Keratinocyte (primary cell): ENCODE data around the gene FBXL14. TPM values are rescaled to one million over a fixed set of nuclear protein-coding genes. Genes with fewer than 3 reads are reported as not detected.
A peak's percentile ranks its signal among the peaks of the same experiment; 100 is the strongest.

Experiments used
- DNase-seq: peaks from one replicate; pipeline ENCODE4 v3.0.0-alpha.2; 2011; ENCODE audit warnings: low read depth, missing footprints, low spot score
- FAIRE-seq: peaks from 2 replicates; lab custom pipeline; 2011; peaks lifted over from hg19 to GRCh38; lab: Jason Lieb, UNC
- H2AFZ ChIP-seq: 2 replicates; pipeline ENCODE4 v1.6.0; 2012; ENCODE audit warnings: low read length, control low read depth, inconsistent platforms; ENCODE audit not compliant: control insufficient read depth
- H3K27ac ChIP-seq: 2 replicates; pipeline ENCODE4 v1.5.1; 2011; ENCODE audit warnings: low read length; ENCODE audit not compliant: control insufficient read depth, insufficient read depth
- H3K27me3 ChIP-seq: 3 replicates; pipeline ENCODE4 v1.6.0; 2011; ENCODE audit warnings: low read length; ENCODE audit not compliant: control insufficient read depth, insufficient read depth; ENCODE audit errors: extremely low read depth
- H3K36me3 ChIP-seq, 2 experiments: 2 replicates in 1 of 2; 3 replicates in 1 of 2; pipeline ENCODE4 v1.5.1; 2011; ENCODE audit warnings: low read length in 2 of 2, mild to moderate bottlenecking in 1 of 2; ENCODE audit not compliant: control insufficient read depth in 2 of 2, insufficient read depth in 2 of 2; ENCODE audit errors: extremely low read depth in 1 of 2
- H3K4me1 ChIP-seq: 3 replicates; pipeline ENCODE4 v1.5.1; 2011; ENCODE audit warnings: low read length; ENCODE audit not compliant: control insufficient read depth, insufficient read depth; ENCODE audit errors: extremely low read depth
- H3K4me2 ChIP-seq: 3 replicates; pipeline ENCODE4 v1.6.0; 2011; ENCODE audit warnings: low read depth, low read length; ENCODE audit not compliant: control insufficient read depth, insufficient read depth; ENCODE audit errors: extremely low read depth
- H3K4me3 ChIP-seq, 3 experiments: fragments of 200-600 bp in 1 of 3; sonication (generic) in 1 of 3; 2 replicates in 2 of 3; 3 replicates in 1 of 3; pipeline ENCODE4 v1.5.1; 2011 to 2016; ENCODE audit warnings: low read length in 3 of 3, mild to moderate bottlenecking in 3 of 3, control low read depth in 2 of 3, inconsistent platforms in 1 of 3, low read depth in 1 of 3, mixed read lengths in 1 of 3, mixed run types in 1 of 3, moderate library complexity in 1 of 3; ENCODE audit not compliant: control insufficient read depth in 2 of 3, insufficient read depth in 2 of 3; ENCODE audit errors: extremely low read depth in 1 of 3
- H3K79me2 ChIP-seq: 2 replicates; pipeline ENCODE4 v1.6.0; 2012; ENCODE audit warnings: low read length; ENCODE audit not compliant: control insufficient read depth, insufficient read depth
- H3K9ac ChIP-seq: 3 replicates; pipeline ENCODE4 v1.6.0; 2011; ENCODE audit warnings: low read length; ENCODE audit not compliant: control insufficient read depth, insufficient read depth; ENCODE audit errors: extremely low read depth
- H3K9me1 ChIP-seq: 3 replicates; pipeline ENCODE4 v1.6.0; 2011; ENCODE audit warnings: low read length; ENCODE audit not compliant: control insufficient read depth, insufficient read depth; ENCODE audit errors: extremely low read depth
- H3K9me3 ChIP-seq: 2 replicates; pipeline ENCODE4 v1.5.1; 2012; ENCODE audit warnings: low read depth, low read length; ENCODE audit not compliant: control insufficient read depth
- H4K20me1 ChIP-seq: 3 replicates; pipeline ENCODE4 v1.6.0; 2011; ENCODE audit warnings: low read length; ENCODE audit not compliant: control insufficient read depth, insufficient read depth; ENCODE audit errors: extremely low read depth
- EZH2 ChIP-seq: IDR thresholded peaks from one replicate; pipeline ENCODE4 v1.6.1; 2012; ENCODE audit warnings: inconsistent platforms, mild to moderate bottlenecking, low read length, moderate library complexity
- dilution Hi-C: fragments of 300-500 bp; cut with MboI; formaldehyde crosslinking; loops from one replicate; pipeline ENCODE4 v1.7.0; 2020; ENCODE audit warnings: low sequenced_read_pairs; ENCODE audit not compliant: extremely low pct_ligation_motif_present
- polyA plus RNA-seq, 5 experiments: library from polyadenylated mRNA; depleted of rRNA in 3 of 5; stranded (reverse) in 3 of 5; stranded (forward) in 1 of 5; unstranded in 1 of 5; fragments of >200 nt; gene quantifications; 1 replicate in 1 of 5; 2 replicates in 3 of 5; 3 replicates in 1 of 5; pipeline versions ENCODE4 v1.2.1 to v1.2.3, GENCODE V29; 2011 to 2012; ENCODE audit warnings: missing spikeins in 2 of 5, low read depth in 1 of 5, low replicate concordance in 1 of 5
- TF ChIP-seq, protein P1 (sequence below), 3 experiments: IDR thresholded peaks in 1 of 3; conservative IDR thresholded peaks in 1 of 3; optimal IDR thresholded peaks in 1 of 3; 2 replicates in 2 of 3; 3 replicates in 1 of 3; pipeline versions ENCODE3 to v1.5.1; 2011; ENCODE audit warnings: low read length in 3 of 3, mild to moderate bottlenecking in 3 of 3, moderate library complexity in 2 of 3, control low read depth in 1 of 3, inconsistent platforms in 1 of 3; ENCODE audit not compliant: insufficient read depth in 2 of 3; ENCODE audit errors: extremely low read depth in 1 of 3

The FBXL14 gene
- polyA plus RNA-seq, 1 donor (not counting 4 experiments of a cell fraction or from before 2014, with no cell fraction given) = 1.8 TPM

DNA sequence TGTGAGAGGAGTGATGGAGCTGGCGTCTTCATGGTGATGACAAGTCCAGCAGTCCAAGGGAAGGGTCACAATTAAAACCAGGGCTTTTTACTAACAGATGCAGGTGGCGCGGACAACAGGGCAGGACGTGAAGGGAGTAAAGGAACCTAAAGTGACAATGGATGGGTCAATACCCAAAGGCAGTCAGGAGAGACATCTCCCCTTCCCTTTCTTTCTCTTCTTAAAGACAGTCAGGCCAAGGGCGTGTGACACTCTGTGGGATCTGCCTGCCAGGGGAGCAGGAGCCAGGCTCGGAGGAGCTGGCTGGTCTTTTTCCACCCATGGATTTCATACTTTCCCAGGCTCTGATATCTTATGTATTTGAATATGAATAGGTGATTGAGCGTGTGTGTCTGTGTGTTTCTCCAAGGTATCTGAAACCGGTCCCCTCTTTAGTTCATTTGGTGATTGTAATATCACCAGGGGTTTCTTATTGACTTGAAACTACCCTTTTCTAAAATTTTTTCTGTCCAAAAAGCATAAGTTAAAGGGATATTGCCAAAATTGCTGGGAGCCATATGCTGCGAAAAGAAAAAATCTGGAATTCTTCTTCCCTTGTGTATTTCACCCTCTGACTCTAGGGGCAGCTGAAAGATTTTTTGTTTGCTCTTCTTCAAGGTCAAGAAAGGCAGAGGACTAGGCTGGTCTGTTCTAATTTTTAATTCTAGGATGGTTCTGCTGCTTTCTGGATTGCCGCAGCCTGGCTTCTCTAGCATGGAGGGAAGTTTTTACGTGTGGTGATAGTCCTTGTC, 61.8 kb downstream of the FBXL14 start:
- no peak overlapping the region for H3K9ac ChIP-seq
- H3K4me3 ChIP-seq = peak overlapping the region in 2 of 3 experiments; percentile 61 to 77
- H3K27ac ChIP-seq = no peak overlapping the region
- no peaks in the 10 kb centered on the region for H3K9me1 ChIP-seq
- H4K20me1 ChIP-seq = peaks cover 9% of the 10 kb centered on the region
- H3K9me3 ChIP-seq = no peaks in the 10 kb centered on the region
- FAIRE-seq (peak; percentile 73), DNase-seq (no peak)
- no peaks in the 10 kb centered on the region for H3K36me3 ChIP-seq
- no peak for TF ChIP-seq EZH2
- TF ChIP-seq, protein P1, sequence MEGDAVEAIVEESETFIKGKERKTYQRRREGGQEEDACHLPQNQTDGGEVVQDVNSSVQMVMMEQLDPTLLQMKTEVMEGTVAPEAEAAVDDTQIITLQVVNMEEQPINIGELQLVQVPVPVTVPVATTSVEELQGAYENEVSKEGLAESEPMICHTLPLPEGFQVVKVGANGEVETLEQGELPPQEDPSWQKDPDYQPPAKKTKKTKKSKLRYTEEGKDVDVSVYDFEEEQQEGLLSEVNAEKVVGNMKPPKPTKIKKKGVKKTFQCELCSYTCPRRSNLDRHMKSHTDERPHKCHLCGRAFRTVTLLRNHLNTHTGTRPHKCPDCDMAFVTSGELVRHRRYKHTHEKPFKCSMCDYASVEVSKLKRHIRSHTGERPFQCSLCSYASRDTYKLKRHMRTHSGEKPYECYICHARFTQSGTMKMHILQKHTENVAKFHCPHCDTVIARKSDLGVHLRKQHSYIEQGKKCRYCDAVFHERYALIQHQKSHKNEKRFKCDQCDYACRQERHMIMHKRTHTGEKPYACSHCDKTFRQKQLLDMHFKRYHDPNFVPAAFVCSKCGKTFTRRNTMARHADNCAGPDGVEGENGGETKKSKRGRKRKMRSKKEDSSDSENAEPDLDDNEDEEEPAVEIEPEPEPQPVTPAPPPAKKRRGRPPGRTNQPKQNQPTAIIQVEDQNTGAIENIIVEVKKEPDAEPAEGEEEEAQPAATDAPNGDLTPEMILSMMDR (optimal IDR thresholded peaks at IDR 0.05 in 1 of 3, IDR thresholded peaks at IDR 0.05 in 1 of 3, conservative IDR thresholded peaks at IDR 0.05 in 1 of 3; ENCODE audit: extremely low read depth in 1 of 3, insufficient read depth in 2 of 3, low read length in 3 of 3) = no peak
- peaks cover 22% of the 10 kb centered on the region for H3K4me1 ChIP-seq
- H3K79me2 ChIP-seq = peaks cover 64% of the 10 kb centered on the region
- dilution Hi-C loops = no loop called here
- peaks cover 23% of the 10 kb centered on the region for H3K27me3 ChIP-seq
- peak overlapping the region; percentile 74 for H3K4me2 ChIP-seq
- no peak overlapping the region for H2AFZ ChIP-seq

DNA sequence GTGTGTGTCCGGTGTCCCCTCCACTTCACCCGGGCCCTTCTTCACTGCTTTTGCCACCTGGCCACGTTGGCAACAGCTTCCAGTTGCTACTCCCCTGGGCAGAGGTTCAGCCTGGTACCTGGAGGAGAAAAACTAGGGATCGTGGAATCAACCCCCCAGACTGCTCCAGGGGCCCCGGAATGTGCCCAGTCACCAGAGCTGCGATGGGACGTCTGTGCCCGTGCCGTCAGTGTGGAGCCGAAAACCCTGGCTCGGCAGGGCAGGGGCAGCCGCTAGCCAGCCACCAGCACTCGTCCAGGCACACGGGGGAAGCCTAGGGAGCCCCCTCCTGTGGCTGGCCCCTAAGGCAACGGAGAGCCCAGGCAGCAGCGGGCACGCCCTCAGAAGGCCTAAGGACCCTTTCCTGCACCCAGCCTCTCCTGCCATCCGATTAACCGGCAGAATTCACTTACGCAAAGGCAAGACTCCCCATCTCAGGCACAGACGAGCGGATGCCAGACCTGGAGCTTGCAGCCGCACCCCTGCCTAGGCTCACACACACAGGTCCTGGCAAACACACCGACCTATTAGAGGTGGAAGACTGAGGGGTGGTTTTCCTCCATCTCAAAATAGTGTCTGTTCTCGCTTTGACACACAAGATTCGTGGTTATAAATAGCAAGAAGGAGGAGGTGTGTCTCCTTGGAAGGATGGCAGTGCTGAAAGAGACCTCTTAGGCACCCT, 62.6 kb downstream of the FBXL14 start:
- dilution Hi-C loops = no loop called here
- DNase-seq (no peak), FAIRE-seq (no peak)
- H3K4me2 ChIP-seq = peak overlapping the region; percentile 74
- no peak overlapping the region for H3K27ac ChIP-seq
- H3K4me3 ChIP-seq = peak overlapping the region; percentile 56 to 77 (median 61)
- H3K9me3 ChIP-seq = no peaks in the 10 kb centered on the region
- peaks cover 29% of the 10 kb centered on the region for H3K4me1 ChIP-seq
- peaks cover 56% of the 10 kb centered on the region for H3K79me2 ChIP-seq
- H2AFZ ChIP-seq = peak overlapping the region; percentile 22
- peaks cover 7% of the 10 kb centered on the region for H4K20me1 ChIP-seq
- no peaks in the 10 kb centered on the region for H3K9me1 ChIP-seq
- no peaks in the 10 kb centered on the region for H3K36me3 ChIP-seq
- peak overlapping the region; percentile 70 for H3K9ac ChIP-seq
- TF ChIP-seq, protein P1 (optimal IDR thresholded peaks at IDR 0.05 in 1 of 3, IDR thresholded peaks at IDR 0.05 in 1 of 3, conservative IDR thresholded peaks at IDR 0.05 in 1 of 3; ENCODE audit: extremely low read depth in 1 of 3, insufficient read depth in 2 of 3, low read length in 3 of 3) = no peak
- TF ChIP-seq EZH2 = no peak
- H3K27me3 ChIP-seq = peaks cover 23% of the 10 kb centered on the region
